DMS 273 treated with DMSO at 0.1 percent for 48 hours (cell line): Measurements from ENCODE around the gene DPP10.

ENCODE experiments used
- DNase-seq: peaks from one replicate; lab custom pipeline; 2025; lab: John Stamatoyannopoulos, UW

DPP10 gene

DNA sequence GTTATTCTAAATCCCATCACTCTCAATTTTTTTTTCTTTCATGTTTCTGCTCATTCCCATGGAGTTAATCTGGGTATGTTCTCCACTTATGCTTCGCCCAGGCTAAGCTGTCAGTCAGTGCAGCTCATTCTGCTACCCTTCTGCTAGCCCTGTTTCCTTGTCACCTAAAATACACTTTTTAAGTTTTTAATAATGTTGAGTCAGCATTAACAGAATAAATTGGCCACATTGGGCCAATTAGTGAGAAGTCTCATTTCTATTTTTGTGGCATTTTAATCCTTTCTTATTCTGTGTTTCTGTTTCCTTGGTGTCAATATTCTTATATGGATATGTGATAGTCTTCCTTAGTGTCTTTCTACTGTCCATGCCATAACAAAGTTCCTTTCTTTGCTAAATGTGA is 1126.2 kb downstream of the DPP10 start:
- no peak for DNase-seq

DNA sequence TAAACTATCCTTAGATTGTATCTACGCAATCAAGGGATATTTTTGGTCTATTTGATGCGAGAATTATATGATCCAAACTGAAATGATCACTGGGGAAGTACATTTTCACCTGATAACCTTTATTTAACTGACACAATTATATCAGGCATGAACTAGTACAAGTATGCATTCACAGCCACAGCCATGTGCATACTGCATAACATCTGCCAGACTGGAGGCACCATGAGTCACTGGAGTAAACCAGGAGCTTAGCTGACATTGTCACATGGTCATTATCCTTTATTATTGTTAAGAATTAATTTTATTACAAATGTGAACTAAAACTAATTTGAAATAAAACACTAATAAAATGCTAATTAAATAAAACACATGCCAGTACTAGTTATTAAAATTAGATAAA is 1127.1 kb downstream of the DPP10 start:
- DNase-seq, result peak; percentile 23

DNA sequence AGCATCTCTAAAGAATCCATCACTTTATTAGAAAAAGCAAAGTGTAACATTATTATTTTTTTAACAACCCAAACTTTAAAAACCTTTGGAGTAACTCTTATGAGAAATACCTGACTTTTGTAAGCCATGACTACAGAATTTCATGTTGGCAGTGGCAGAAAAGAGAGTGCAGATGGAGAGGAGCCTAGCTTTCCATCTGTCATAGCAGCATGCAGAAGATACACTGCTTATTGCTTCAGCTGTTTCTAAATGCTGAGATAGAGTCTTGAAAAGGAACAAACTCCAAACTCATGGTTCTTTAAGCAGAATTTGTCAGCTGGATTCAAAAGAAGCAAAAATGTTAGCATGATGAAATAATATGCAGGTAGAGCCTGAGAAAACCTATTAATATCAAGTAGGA is 1130.3 kb downstream of the DPP10 start:
- DNase-seq, result peak; percentile 47

DNA sequence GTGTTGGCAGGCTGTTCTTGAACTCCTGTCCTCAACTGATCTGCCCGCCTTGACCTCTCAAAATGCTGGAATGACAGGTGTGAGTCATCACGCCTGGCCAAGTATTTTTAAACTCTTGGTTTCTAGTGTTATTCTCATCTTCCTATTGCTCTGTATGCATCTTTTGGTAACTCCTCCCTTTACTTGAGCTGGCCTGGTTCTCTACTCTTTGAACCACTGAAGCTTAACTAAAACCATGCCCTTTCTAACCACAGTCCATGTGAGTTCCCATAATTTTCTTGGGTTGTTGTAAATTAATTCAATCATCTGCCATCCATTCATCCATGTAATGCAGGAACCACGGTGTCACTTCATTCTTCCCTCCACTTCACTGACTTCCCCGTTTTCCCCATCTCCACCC is 1131.3 kb downstream of the DPP10 start:
- no peak for DNase-seq

DNA sequence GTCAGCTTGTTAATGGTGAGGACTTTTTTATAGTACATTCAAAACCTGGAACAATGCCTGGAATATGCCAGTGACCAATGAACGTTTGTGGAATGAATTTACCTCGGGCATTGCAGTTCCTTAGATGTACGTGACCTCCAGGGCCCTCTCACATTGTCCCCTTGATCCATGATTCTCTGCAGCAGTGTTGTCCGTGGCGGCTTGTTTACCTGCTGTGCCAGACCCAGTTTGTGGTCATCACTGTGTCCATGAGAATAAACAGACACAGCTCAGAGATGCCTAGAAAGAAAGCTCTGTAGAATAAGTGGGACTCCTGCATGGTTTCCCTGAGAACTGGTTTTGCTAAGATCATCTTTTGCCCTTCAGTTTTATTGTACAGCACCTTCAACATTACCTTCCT is 1132.2 kb downstream of the DPP10 start:
- no peak for DNase-seq

DNA sequence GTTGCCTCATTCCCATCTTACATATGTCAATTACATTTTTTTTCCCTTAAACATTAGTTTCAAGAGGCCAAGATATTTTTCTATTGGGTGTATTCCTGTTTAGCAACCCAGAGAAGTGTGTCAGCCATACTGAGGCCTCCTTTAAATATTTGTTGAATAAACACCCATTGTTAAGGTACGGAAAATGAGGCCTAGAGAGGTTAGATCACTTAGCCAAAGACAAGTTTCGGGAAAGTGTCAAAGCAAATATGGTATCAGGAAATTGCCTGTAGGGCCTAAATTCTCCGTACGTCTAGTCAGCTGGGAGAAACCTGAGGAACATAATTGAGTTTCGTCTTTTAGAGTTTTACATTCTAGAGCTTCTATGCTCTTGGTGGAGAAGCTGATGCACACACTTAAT is 1138.3 kb downstream of the DPP10 start:
- DNase-seq, result no peak

DNA sequence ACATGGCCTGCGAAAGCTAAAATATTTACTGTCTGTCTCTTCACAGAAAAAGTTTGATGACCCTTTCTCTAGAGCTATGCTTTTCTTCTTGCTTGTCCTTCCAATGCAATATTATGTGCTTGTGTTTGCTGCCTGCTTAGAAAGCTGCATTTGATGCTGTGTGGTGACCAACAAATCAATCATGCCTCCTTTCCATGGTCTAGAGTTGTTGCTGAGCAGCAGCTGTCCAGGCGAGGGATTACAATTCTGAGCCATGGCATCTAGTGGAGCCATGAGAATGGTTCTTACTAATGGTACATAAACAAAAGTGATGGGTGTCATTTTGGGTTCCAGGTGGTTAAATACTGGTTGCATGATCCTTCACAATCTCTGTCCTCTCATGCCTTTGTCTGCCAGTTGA is 1142.1 kb downstream of the DPP10 start:
- DNase-seq, result no peak

DNA sequence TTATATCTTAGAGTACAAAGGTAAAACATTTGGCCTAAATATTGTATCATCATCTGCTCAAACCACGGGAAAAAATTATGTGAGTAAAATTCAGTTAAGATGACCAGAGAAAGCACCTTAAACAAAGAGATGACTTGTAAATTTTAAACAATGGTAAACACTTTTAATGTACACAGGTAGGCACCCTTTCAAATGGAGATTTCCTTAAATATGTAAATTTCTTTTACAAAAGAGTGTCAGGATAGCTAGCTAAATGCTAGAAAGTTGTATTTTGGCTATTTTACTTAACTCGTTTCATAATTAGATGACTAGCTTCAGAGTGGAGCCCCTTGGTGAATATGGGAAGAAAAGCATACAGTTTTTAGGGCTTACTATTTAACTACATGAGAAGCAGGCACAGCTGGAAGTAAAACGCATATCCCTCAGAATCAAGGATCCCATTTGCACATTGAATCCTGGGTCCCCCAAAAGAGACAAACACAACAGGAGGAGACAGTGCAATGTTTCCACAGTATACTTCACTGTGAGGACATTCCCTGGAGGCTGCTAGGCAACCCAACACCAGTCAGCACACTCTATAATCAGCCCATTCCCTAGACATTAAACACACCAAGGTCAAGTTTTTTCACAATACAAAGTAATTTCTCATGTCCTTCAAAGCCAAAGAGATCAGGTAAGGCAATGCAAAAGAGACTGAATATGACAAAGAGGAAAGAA is 1154.4 kb downstream of the DPP10 start:
- DNase-seq, result no peak

DNA sequence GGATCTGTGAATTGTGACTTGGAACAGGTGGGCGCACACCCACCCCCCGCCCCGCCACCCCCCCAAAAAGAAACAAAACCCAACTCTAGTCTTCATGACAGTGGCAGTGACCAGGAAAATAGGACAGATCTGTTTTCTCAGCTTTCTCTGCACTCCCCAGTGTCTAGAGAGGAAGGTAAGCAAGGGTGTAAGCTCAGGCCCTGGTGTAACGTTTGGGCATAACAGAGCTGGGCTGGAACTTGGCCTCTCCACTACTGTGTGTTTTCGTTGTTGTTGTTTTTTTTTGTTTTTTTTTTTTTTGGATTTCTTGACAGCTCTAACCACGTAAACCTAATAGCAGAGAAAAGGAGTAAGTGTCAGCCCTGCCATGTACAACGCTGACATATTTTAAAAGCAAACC is 1160.8 kb downstream of the DPP10 start:
- no peak for DNase-seq

DNA sequence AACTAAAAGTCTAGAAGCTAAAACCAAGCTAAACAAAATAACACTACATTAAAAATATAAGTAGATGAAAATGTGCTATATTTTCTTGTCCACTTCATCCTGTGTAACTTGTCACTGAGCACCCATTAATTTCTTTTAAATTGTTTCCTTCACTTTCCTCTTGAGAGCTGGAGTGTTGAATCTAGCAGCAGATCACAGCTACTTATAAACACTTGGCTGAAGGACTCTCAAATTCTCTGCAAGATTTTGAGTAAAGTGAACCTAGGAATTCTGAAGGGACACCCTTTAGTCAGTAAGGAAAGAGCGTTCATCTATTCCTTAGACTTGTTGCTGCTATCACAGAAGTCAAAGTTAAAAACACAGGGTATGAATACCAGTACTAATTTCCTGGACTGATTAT is 1163.9 kb downstream of the DPP10 start:
- DNase-seq, result no peak

DNA sequence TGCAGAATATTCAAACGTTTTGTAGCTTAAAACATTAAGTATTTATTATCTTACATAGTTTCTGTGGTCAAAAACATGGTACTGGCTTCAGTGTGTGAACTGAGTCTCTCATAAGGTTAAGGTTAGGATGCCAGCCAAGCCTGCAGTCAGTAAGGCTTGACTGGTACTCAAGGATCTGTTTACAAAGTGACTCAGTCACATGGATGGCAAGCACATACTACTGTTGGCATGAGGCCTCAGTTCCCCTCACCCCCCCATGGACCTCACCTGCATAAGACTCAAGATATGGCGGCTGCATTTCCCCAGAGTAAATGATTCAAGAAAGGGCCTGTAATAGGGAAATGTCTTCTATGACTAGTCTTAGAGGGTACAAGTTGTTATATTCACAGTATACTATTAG is 1167.5 kb downstream of the DPP10 start:
- no peak for DNase-seq

DNA sequence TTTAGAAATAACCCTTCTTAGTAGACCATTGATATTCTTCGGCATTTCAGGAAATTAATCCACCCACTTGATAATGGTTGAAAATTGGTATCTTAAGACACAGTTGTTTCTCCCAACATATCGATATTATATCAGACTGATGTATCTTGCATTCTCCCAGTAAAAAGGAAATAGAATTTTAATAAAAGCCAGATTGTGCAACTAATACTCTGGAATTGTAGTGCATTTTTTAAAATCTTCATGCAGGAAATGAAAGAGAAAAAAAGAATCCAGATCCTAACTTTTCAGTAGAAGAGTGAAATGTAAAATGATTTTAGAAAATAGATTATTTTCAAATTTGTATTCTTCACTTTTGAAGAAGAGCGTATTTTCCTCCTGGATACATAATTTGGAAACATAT is 1168.4 kb downstream of the DPP10 start:
- DNase-seq, result no peak

DNA sequence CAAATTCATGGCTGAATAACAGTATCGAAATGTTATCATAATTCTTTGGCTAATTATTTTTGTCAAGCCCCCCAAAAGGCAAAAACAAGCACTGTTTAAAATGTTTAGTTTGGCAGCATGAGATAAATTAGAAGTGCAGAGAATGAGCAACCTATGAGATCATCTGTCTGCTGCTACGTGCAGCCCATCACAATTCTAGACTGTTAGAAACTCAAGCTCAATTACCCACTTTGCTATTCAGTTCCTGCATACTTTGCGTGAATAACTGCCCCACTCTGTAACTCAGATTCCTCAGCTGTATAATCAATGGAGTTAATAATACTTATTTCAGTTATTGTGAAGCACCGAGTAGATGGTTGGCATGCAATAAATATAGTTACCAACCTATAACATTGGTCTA is 1181.9 kb downstream of the DPP10 start:
- DNase-seq, result no peak

DNA sequence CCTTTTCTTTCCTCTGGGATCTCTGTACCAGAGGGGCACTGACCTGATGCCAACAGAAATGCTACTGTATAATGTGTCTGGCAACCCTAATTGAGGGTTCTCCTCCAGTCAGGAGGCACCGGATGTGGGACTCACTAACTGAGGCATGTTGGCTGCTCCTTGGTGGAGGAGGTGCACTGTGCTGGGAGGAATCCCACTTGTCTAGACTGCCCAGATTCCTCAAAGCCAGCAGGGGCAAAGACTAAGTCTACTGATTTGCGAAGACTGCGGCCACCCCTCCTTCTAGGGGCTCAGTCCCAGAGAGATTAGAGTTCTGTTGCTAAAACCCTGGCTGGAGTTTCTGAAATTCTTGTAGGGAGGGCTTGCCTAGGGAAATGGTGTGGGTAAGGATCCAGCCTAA is 1192.1 kb downstream of the DPP10 start:
- no peak for DNase-seq

DNA sequence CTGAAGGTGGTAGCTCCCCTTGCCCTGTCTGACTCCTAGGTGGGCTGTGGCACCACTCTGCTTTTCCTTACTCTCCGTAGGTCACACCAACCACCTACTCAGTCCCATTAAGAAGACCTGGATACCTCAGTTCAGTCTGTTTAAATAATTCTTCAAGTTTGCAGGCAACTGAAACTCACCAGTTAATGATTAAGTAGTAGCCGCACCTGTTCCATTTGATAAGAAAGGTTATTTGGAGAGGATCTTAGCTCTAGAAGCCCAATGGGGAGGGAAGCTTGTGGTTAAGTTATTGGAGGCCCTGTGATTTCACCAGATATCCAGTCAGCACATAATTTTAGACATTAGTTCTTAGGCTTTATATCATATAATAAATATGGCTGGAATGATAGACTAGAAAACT is 1193.0 kb downstream of the DPP10 start:
- DNase-seq, result no peak

DNA sequence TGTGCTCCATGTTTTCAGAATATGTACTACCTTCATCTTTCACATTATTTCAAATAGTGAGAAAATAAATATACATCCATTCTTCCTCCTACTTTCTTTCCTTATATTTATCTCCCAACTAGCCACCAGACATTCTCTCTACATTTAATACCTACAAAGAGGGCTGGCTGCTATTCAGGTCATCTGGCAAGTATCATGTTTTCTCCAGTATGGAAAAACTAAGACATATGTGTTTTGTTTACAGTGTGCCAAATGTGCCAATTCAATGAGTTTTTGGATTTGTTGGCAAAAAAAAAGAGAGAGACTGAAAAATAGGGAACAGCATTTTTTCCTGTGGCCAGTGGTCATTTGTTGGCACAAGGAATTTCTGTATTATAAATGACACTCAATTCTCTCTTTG is 1207.3 kb downstream of the DPP10 start:
- DNase-seq, result peak; percentile 34

DNA sequence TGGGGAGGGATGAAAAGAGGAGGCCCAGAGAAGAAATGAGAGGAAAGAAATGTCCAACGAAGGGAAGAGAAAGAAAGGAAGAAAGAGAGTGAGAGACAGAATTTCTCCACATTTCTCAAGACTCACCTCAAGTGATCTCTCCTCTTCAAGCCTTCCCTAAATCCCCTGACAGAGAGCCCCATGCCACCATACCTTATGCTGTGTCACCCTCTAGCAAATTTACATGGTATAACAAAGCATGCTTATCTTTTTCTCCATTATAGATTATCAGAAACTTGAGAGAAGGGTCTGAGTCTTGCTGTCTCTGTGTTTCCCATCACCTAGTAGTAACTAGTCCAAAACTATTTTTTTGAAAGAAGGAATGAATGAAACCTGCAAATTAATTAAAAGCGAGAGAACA is 1208.4 kb downstream of the DPP10 start:
- DNase-seq, result no peak

DNA sequence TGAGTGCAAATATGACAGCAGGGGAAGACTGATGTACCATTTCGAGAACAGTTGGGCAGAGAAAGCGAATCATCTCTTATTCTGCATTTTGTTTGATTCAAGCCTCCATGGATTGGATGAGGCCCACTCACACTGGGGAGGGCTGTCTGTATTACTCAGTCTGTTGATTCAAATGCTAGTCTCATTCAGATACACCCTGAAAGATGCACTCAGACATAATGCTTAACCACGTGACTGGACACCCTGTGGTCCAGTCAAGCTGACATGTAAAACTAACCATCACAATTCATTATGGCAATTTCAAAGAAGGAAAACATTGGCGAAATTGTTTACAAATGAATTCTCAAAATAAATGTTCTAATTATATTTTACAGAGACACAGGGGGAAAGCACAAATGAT is 1210.2 kb downstream of the DPP10 start:
- DNase-seq, result no peak

DNA sequence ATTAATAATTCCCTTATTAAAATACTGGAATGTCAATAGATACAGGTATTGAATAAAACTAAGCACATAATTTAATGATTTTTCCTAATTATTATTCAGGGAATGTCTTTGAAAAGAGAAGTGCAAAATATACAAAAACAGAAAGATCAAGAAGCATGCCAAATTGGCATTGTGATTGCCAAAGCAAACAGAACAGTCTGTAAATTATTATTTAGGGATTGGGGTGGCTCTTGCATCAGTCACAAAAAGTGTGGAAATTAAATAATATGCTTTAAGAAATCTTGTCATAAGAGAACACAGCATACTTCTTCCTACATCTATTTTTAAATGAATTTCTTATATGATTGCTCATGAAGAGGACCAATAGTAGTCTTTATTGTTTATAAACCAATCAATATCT is 1211.9 kb downstream of the DPP10 start:
- no peak for DNase-seq

DNA sequence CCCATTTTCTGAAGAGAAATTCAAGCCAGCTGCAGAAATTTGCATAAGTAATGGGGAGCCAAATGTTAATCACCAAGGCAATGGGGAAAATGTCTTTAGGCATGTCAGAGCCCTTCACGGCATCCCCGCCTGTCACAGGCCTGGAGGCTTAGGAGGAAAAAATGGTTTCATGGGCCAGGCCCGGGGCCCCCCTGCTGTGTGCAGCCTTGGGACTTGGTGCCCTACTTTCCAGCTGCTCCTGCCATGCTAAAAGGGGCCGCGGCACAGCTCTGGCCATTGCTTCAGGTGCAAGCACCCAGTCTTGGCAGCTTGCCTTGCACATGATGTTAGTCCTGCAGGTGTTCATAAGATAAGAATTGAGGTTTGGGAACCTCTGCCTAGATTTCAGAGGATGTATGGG is 1235.7 kb downstream of the DPP10 start:
- DNase-seq, result no peak

DNA sequence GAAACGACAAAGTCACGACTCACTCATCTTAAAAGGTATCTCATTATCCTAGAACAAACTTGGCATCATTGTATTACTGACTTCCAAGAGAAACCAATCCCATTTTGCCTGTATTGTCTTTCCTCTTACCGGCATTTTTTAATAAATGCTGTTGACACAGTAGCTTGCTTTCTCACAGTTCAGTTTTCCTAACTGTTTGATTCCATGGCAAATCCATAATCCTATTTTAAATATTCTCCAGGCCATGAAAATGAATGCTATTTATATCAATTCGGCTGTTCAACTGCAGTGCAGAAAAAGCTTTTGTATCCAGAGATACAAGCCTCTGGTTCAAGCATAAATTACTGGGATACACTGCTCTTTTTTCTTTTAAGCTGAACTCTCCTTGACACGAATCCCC is 1241.9 kb downstream of the DPP10 start:
- no peak for DNase-seq

DNA sequence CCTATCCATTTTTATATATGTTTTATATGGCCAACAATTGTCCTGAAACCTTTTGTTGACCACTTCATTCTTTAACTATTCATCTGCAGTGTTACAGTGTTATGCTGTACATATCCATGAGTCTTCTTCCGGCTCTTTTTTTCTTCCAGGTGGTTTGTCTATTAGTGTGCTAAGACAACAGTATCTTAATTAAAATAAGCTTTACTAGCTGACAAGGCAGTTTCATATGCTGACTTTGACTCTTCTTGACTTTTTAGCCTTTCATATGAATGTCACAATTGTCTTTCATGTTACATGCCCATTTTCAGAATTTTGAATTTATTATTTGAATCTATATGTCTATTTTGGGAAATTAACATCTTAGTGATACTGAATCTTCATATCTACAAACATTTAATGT is 1249.0 kb downstream of the DPP10 start:
- no peak for DNase-seq

DNA sequence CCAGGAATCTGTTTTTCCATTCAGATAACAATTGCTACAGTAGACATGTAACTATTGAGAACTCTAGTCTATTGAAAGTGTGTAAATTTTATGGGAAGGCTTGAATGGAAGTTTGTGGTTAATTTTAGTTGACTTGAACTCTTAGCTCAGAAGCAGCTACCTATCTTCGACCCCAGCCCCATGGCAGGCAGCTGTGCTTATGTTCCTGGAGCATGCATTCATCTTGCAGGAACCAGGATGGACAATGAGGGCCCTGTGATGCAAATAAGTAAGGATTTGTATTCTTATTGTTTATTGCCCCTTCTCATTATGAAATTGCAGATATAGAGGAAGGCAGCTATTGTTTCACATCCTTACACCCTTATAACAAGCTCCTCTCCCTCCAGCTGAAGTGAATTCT is 1252.2 kb downstream of the DPP10 start:
- DNase-seq, result no peak

DNA sequence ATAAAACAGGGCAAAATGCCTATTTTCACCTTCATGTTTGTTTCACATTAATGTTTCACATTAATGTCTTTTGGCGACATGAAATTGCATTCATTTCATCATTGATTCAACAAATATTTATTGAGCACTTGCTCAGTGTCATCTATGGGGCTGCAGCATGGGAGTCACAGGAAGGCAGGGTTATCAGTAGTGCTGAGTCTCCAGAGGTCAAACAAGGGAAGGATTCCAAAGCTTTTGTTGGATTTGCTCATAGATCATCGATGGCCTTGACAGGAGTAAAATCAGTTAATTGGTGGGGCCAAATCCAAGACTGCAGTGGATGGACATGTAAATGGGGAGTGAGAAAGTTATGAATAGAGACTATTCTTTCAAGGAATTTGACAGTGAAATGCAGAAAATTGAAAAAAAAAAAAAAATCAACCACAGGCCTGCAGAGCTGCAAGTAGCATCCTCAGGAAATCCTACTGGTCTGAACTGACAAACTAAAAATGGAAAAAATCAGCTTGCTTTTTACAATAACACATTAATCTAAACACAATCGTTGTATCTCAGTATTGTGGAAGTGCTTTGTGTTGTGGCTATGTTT is 1290.8 kb downstream of the DPP10 start:
- no peak for DNase-seq
